Endothelial cell of umbilical vein (primary cell): ENCODE measurements around the gene GPAT2. TPM values are rescaled to one million over a fixed set of nuclear protein-coding genes. Genes with fewer than 3 reads are reported as not detected.
"Not testable (repeated sequence)": the region's sequence is repeated elsewhere in the genome, so short reads cannot be mapped to it uniquely, and the experiment has no call there.

Source experiments
- BruUV-seq: library from RNA; stranded (reverse); fragments of 400-500 nt; replicated peaks from 2 replicates; lab custom pipeline; 2021; lab: Mats Ljungman, UMichigan
- CTCF ChIA-PET: fragments of 300-600, 350-600 bp; sonication (Branson Sonifier 250); formaldehyde crosslinking; loops from one replicate; lab custom pipeline; 2021; ENCODE audit warnings: antibody characterized with exemption, inconsistent platforms; lab: Charles Lee
- POLR2A ChIA-PET: fragments of 300-600, 350-600 bp; sonication (Branson Sonifier 250); formaldehyde crosslinking; loops from one replicate; lab custom pipeline; 2021; ENCODE audit warnings: antibody characterized with exemption, inconsistent platforms; lab: Charles Lee
- DNase-seq: peaks from one replicate; pipeline ENCODE4 v3.0.0-alpha.2; 2011; ENCODE audit warnings: low read depth, low spot score
- FAIRE-seq: peaks from 2 replicates; lab custom pipeline; 2011; peaks lifted over from hg19 to GRCh38; lab: Jason Lieb, UNC
- H2AFZ ChIP-seq: 2 replicates; pipeline ENCODE4 v1.6.0; 2012; ENCODE audit warnings: low read depth, low read length, control low read depth, inconsistent platforms
- H3K27ac ChIP-seq: 2 replicates; pipeline ENCODE4 v1.5.1; 2011; ENCODE audit warnings: low read depth, mild to moderate bottlenecking, control low read depth, low read length, moderate library complexity; ENCODE audit not compliant: insufficient read depth
- H3K27me3 ChIP-seq, 2 experiments: 2 replicates each; pipeline versions ENCODE4 v1.6.0 to v1.6.1; 2011; ENCODE audit warnings: low read length in 2 of 2, mixed read lengths in 1 of 2; ENCODE audit not compliant: control insufficient read depth in 2 of 2, insufficient read depth in 2 of 2
- H3K36me3 ChIP-seq, 2 experiments: 2 replicates in 1 of 2; 3 replicates in 1 of 2; pipeline ENCODE4 v1.5.1; 2011; ENCODE audit warnings: low read length in 2 of 2, mild to moderate bottlenecking in 1 of 2, moderate library complexity in 1 of 2; ENCODE audit not compliant: control insufficient read depth in 2 of 2, insufficient read depth in 2 of 2; ENCODE audit errors: extremely low read depth in 1 of 2
- H3K4me1 ChIP-seq: 3 replicates; pipeline ENCODE4 v1.5.1; 2011; ENCODE audit warnings: mild to moderate bottlenecking, low read length; ENCODE audit not compliant: control insufficient read depth, insufficient read depth; ENCODE audit errors: extremely low read depth
- H3K4me2 ChIP-seq: 2 replicates; pipeline ENCODE4 v1.6.1; 2011; ENCODE audit warnings: low read length, control low read depth, mixed read lengths; ENCODE audit not compliant: insufficient read depth
- H3K4me3 ChIP-seq, 3 experiments: fragments of 200-600 bp in 1 of 3; sonication (generic), shearing (Covaris generic) in 1 of 3; replicated peaks in 1 of 3; 2 replicates each; pipeline ENCODE4 v1.5.1; 2011 to 2016; ENCODE audit warnings: control low read depth in 3 of 3, low read length in 3 of 3, mild to moderate bottlenecking in 2 of 3, inconsistent platforms in 1 of 3, low read depth in 1 of 3, moderate library complexity in 1 of 3; ENCODE audit not compliant: insufficient read depth in 1 of 3
- H3K79me2 ChIP-seq: 2 replicates; pipeline ENCODE4 v1.6.0; 2012; ENCODE audit warnings: low read length, inconsistent platforms; ENCODE audit not compliant: control insufficient read depth, insufficient read depth
- H3K9ac ChIP-seq: replicated peaks from 2 replicates; pipeline ENCODE3; 2011; ENCODE audit warnings: low read length, control low read depth; ENCODE audit not compliant: insufficient read depth; ENCODE audit errors: extremely low read depth
- H3K9me1 ChIP-seq: replicated peaks from 3 replicates; pipeline ENCODE4 v1.6.0; 2011; ENCODE audit warnings: mild to moderate bottlenecking, low read length; ENCODE audit not compliant: control insufficient read depth, insufficient read depth; ENCODE audit errors: extremely low read depth
- H3K9me3 ChIP-seq: replicated peaks from 2 replicates; pipeline ENCODE4 v1.5.1; 2012; ENCODE audit warnings: low read length, inconsistent platforms; ENCODE audit not compliant: control insufficient read depth, insufficient read depth
- H4K20me1 ChIP-seq: replicated peaks from 2 replicates; pipeline ENCODE3; 2011; ENCODE audit warnings: mild to moderate bottlenecking, low read length; ENCODE audit not compliant: control insufficient read depth, insufficient read depth; ENCODE audit errors: extremely low read depth
- dilution Hi-C: fragments of 300-500 bp; cut with MboI; formaldehyde crosslinking; loops from one replicate; pipeline ENCODE4 v1.15.0; 2019; ENCODE audit warnings: low sequenced_read_pairs; ENCODE audit not compliant: extremely low pct_ligation_motif_present
- intact Hi-C: fragments of 100-400 bp; cut with micrococcal nuclease; formaldehyde crosslinking; loops from one replicate; pipeline ENCODE4 v1.10.0; 2022
- polyA plus RNA-seq, 4 experiments: library from polyadenylated mRNA; depleted of rRNA in 3 of 4; stranded (reverse) in 3 of 4; unstranded in 1 of 4; fragments of >200 nt; gene quantifications; 2 replicates each; pipeline versions ENCODE4 v1.2.1 to v1.2.3, GENCODE V29; 2011 to 2012; ENCODE audit warnings: missing spikeins in 1 of 4
- total RNA-seq: library from RNA; stranded (reverse); gene quantifications from 2 replicates; pipeline ENCODE4 v1.2.3, GENCODE V29; 2021

GPAT2 gene
- total and polyA plus RNA-seq, 2 donors (not counting 3 experiments of a cell fraction or from before 2014, with no cell fraction given): 6.6 to 10.3 TPM

GRCh38 chr2:96066511-96066910 is 31.8 kb upstream of the GPAT2 start:
- CTCF ChIA-PET, H3K4me2 ChIP-seq, H3K4me3 ChIP-seq, BruUV-seq, H3K27me3 ChIP-seq, H3K9me1 ChIP-seq, DNase-seq, H3K9me3 ChIP-seq, H3K9ac ChIP-seq, H3K4me1 ChIP-seq, intact Hi-C loops, H3K27ac ChIP-seq, FAIRE-seq, H4K20me1 ChIP-seq, H3K79me2 ChIP-seq, H3K36me3 ChIP-seq, dilution Hi-C loops, H2AFZ ChIP-seq, POLR2A ChIA-PET: not testable (repeated sequence)

- DNase-seq, H3K9ac ChIP-seq, H3K4me2 ChIP-seq, H3K9me3 ChIP-seq, H3K36me3 ChIP-seq, H3K4me1 ChIP-seq, H3K79me2 ChIP-seq, H4K20me1 ChIP-seq, H2AFZ ChIP-seq, intact Hi-C loops, H3K27ac ChIP-seq, H3K9me1 ChIP-seq, H3K27me3 ChIP-seq, POLR2A ChIA-PET, BruUV-seq, dilution Hi-C loops, FAIRE-seq, H3K4me3 ChIP-seq: not testable (repeated sequence)
- CTCF ChIA-PET: interaction anchor here (1.3 kb wide), 1 partner anchor 109 kb away, joined by 5 read pairs; no protein-coding TSS in a partner anchor
Measured at GRCh38 chr2:96065954-96066353, 31.2 kb upstream of the GPAT2 start.
